HepG2 (cell line): ENCODE results near the gene MPZ. TPM values are rescaled to one million over a fixed set of nuclear protein-coding genes. Genes with fewer than 3 reads are reported as not detected.
A peak's percentile ranks its signal among the peaks of the same experiment; 100 is the strongest.

Source experiments
- FUBP1 ChIP-seq: sonication (generic); formaldehyde crosslinking; IDR thresholded peaks from 2 replicates; pipeline ENCODE4 v1.5.1; 2020; ENCODE audit warnings: missing genetic modification reagents, mild to moderate bottlenecking, borderline replicate concordance
- MXD3 ChIP-seq: IDR thresholded peaks from 2 replicates; pipeline ENCODE4 v1.6.1; 2016; ENCODE audit warnings: mild to moderate bottlenecking, missing biosample characterization, missing genetic modification reagents
- NCOA2 ChIP-seq: sonication (generic); formaldehyde crosslinking; IDR thresholded peaks from 2 replicates; pipeline ENCODE4 v1.8.0; 2022; ENCODE audit warnings: inconsistent platforms
- PITX1 ChIP-seq: sonication (generic); formaldehyde crosslinking; IDR thresholded peaks from 2 replicates; pipeline ENCODE4 v1.5.1; 2020; ENCODE audit warnings: mild to moderate bottlenecking, missing genetic modification reagents
- SUZ12 ChIP-seq: fragments of 150-350 bp; IDR thresholded peaks from 2 replicates; pipeline ENCODE4 v1.6.1; 2014; ENCODE audit warnings: low read depth, low read length
- TBL1XR1 ChIP-seq: fragments of 150-350 bp; IDR thresholded peaks from 2 replicates; pipeline ENCODE4 v1.6.1; 2014; ENCODE audit warnings: borderline replicate concordance, low read length; ENCODE audit not compliant: partially characterized antibody
- ZEB1 ChIP-seq: IDR thresholded peaks from 2 replicates; pipeline ENCODE4 v1.6.1; 2012; ENCODE audit warnings: mild to moderate bottlenecking, low read depth, inconsistent platforms; ENCODE audit not compliant: insufficient replicate concordance
- ZFY ChIP-seq: sonication (generic); formaldehyde crosslinking; IDR thresholded peaks from 2 replicates; pipeline ENCODE4 v1.4.0; 2020; ENCODE audit warnings: missing genetic modification reagents
- ZMYM3 ChIP-seq: sonication (generic); formaldehyde crosslinking; IDR thresholded peaks from 2 replicates; pipeline ENCODE4 v1.5.1; 2020; ENCODE audit warnings: mild to moderate bottlenecking, missing genetic modification reagents
- ZNF121 ChIP-seq: sonication (generic); formaldehyde crosslinking; IDR thresholded peaks from 2 replicates; pipeline ENCODE4 v1.5.0; 2020; ENCODE audit warnings: mild to moderate bottlenecking, missing genetic modification reagents
- ZNF362 ChIP-seq: sonication (generic); formaldehyde crosslinking; IDR thresholded peaks from 2 replicates; pipeline ENCODE4 v1.4.0; 2020; ENCODE audit warnings: missing genetic modification reagents, mild to moderate bottlenecking, borderline replicate concordance
- ZNF44 ChIP-seq: sonication (generic); formaldehyde crosslinking; IDR thresholded peaks from 2 replicates; pipeline ENCODE4 v1.5.1; 2020; ENCODE audit warnings: mild to moderate bottlenecking, missing genetic modification reagents
- ZNF891 ChIP-seq: sonication (generic); formaldehyde crosslinking; IDR thresholded peaks from 2 replicates; pipeline ENCODE4 v1.5.0; 2020; ENCODE audit warnings: mild to moderate bottlenecking, missing genetic modification reagents
- polyA plus RNA-seq, 8 experiments: library from polyadenylated mRNA; depleted of rRNA in 3 of 8; stranded (reverse) in 7 of 8; unstranded in 1 of 8; fragments of >200 nt; fragmentation: Illumina TruSeq in 4 of 8; extraction: Trizol in 4 of 8; gene quantifications; 2 replicates each; pipeline versions ENCODE4 v1.2.1 to v1.2.3, GENCODE V29; 2011 to 2016; ENCODE audit warnings: low read depth in 4 of 8, missing spikeins in 1 of 8, mixed read lengths in 1 of 8; ENCODE audit not compliant: insufficient read depth in 1 of 8
- total RNA-seq, 5 experiments: library from RNA; depleted of rRNA; stranded (reverse); fragments of >200 nt; fragmentation: Illumina TruSeq; extraction: Trizol; gene quantifications; 2 replicates each; pipeline ENCODE4 v1.2.3, GENCODE V29; 2016; ENCODE audit warnings: low read depth in 1 of 5
- TF ChIP-seq, protein P1 (sequence below): sonication (generic); formaldehyde crosslinking; IDR thresholded peaks from 2 replicates; pipeline ENCODE4 v1.9.0; 2021; ENCODE audit warnings: mild to moderate bottlenecking, missing genetic modification reagents
- TF ChIP-seq, protein P2 (sequence below): sonication (generic); formaldehyde crosslinking; IDR thresholded peaks from 2 replicates; pipeline ENCODE4 v1.5.0; 2020; ENCODE audit warnings: mild to moderate bottlenecking, missing genetic modification reagents

The MPZ gene
- total and polyA plus RNA-seq, 2 of the 13 experiments (the other 11 are each of a cell fraction or from before 2014, with no cell fraction given), result 18.3 to 24.6 TPM

DNA sequence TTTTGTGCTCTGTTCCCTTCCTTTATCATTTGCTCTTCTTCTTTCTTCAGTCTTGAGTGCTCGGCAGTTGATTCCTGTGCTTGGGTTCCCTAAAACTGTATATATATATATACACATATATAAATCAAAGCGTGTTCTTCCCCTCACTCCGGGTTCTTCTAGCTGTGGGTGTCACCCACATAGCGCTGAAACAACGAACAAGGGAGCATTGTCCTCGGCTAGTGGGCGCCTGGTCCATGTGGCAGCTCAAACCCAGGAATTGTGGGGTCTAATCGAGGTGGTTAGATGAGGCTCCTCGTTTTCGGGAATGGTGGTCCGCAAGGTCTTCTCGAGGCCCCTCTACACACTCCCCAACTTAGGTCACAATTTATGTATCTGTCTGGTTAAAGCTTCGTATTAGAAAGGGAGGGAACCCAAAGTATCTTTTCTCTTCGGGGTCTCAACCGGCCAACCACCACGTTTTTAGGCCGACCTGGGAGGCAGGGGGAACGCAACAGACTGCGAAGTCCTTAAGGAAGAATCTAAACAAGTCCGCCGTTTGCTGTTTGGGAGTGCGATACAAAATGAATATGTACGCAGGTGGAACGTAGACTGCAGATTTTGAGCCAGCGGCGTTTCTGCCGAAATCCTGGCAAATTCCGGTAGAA is 3.9 kb upstream of the MPZ start (continued):
- no peak for TF ChIP-seq MXD3 (CRISPR knock-in tag)
- no peak for TF ChIP-seq ZMYM3 (CRISPR knock-in tag)
- TF ChIP-seq, protein P1, sequence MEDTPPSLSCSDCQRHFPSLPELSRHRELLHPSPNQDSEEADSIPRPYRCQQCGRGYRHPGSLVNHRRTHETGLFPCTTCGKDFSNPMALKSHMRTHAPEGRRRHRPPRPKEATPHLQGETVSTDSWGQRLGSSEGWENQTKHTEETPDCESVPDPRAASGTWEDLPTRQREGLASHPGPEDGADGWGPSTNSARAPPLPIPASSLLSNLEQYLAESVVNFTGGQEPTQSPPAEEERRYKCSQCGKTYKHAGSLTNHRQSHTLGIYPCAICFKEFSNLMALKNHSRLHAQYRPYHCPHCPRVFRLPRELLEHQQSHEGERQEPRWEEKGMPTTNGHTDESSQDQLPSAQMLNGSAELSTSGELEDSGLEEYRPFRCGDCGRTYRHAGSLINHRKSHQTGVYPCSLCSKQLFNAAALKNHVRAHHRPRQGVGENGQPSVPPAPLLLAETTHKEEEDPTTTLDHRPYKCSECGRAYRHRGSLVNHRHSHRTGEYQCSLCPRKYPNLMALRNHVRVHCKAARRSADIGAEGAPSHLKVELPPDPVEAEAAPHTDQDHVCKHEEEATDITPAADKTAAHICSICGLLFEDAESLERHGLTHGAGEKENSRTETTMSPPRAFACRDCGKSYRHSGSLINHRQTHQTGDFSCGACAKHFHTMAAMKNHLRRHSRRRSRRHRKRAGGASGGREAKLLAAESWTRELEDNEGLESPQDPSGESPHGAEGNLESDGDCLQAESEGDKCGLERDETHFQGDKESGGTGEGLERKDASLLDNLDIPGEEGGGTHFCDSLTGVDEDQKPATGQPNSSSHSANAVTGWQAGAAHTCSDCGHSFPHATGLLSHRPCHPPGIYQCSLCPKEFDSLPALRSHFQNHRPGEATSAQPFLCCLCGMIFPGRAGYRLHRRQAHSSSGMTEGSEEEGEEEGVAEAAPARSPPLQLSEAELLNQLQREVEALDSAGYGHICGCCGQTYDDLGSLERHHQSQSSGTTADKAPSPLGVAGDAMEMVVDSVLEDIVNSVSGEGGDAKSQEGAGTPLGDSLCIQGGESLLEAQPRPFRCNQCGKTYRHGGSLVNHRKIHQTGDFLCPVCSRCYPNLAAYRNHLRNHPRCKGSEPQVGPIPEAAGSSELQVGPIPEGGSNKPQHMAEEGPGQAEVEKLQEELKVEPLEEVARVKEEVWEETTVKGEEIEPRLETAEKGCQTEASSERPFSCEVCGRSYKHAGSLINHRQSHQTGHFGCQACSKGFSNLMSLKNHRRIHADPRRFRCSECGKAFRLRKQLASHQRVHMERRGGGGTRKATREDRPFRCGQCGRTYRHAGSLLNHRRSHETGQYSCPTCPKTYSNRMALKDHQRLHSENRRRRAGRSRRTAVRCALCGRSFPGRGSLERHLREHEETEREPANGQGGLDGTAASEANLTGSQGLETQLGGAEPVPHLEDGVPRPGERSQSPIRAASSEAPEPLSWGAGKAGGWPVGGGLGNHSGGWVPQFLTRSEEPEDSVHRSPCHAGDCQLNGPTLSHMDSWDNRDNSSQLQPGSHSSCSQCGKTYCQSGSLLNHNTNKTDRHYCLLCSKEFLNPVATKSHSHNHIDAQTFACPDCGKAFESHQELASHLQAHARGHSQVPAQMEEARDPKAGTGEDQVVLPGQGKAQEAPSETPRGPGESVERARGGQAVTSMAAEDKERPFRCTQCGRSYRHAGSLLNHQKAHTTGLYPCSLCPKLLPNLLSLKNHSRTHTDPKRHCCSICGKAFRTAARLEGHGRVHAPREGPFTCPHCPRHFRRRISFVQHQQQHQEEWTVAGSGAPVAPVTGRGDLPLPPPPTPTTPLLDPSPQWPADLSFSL (CRISPR knock-in tag), result 0 out of 2 replicates have a peak, but pooled peaks have one; percentile 23
- no peak for TF ChIP-seq ZNF362 (CRISPR knock-in tag)
- TF ChIP-seq ZNF121 (CRISPR knock-in tag), result no peak
- TF ChIP-seq FUBP1 (CRISPR knock-in tag), result no peak
- TF ChIP-seq ZNF44 (CRISPR knock-in tag), result no peak
- peak; percentile 7; the same call in 1 of the 2 replicates for TF ChIP-seq PITX1 (CRISPR knock-in tag)
- no peak for TF ChIP-seq ZFY (CRISPR knock-in tag)
- TF ChIP-seq SUZ12, result no peak
- no peak for TF ChIP-seq ZEB1
- no peak for TF ChIP-seq TBL1XR1
- TF ChIP-seq NCOA2 (CRISPR knock-in tag), result no peak
- TF ChIP-seq ZNF891 (CRISPR knock-in tag), result no peak
- TF ChIP-seq, protein P2, sequence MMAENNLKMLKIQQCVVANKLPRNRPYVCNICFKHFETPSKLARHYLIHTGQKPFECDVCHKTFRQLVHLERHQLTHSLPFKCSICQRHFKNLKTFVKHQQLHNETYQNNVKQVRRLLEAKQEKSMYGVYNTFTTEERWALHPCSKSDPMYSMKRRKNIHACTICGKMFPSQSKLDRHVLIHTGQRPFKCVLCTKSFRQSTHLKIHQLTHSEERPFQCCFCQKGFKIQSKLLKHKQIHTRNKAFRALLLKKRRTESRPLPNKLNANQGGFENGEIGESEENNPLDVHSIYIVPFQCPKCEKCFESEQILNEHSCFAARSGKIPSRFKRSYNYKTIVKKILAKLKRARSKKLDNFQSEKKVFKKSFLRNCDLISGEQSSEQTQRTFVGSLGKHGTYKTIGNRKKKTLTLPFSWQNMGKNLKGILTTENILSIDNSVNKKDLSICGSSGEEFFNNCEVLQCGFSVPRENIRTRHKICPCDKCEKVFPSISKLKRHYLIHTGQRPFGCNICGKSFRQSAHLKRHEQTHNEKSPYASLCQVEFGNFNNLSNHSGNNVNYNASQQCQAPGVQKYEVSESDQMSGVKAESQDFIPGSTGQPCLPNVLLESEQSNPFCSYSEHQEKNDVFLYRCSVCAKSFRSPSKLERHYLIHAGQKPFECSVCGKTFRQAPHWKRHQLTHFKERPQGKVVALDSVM, result no peak
